GM23338 (cell line): ENCODE measurements around the gene DTL. TPM values are rescaled to one million over a fixed set of nuclear protein-coding genes. Genes with fewer than 3 reads are reported as not detected.

Source experiments
- ATAC-seq: fragments of 200-7000 bp; cut with Tn5 transposase; 3 replicates; pipeline ENCODE4 v1.9.1; 2020
- DNase-seq: peaks from one replicate; pipeline ENCODE4 v3.0.0-alpha.2; 2015; ENCODE audit warnings: low spot score
- H2AFZ ChIP-seq: fragments of 200-600 bp; sonication (generic); 2 replicates; pipeline ENCODE4 v1.8.0; 2016; ENCODE audit warnings: antibody characterized with exemption, mild to moderate bottlenecking, moderate library complexity
- H3F3A ChIP-seq: fragments of 200-600 bp; sonication (generic); replicated peaks from 2 replicates; pipeline ENCODE4 v1.8.0; 2017; ENCODE audit warnings: antibody characterized with exemption, mixed run types, low read depth
- H3K27ac ChIP-seq: fragments of 200-600 bp; sonication (generic); 2 replicates; pipeline ENCODE4 v1.6.1; 2016; ENCODE audit warnings: low read depth
- H3K27me3 ChIP-seq: fragments of 200-600 bp; sonication (generic); 2 replicates; pipeline ENCODE4 v1.8.0; 2016; ENCODE audit warnings: mild to moderate bottlenecking, mixed run types, moderate library complexity; ENCODE audit not compliant: insufficient read depth
- H3K36me3 ChIP-seq: fragments of 200-600 bp; sonication (generic); 2 replicates; pipeline ENCODE4 v1.8.0; 2016; ENCODE audit warnings: mild to moderate bottlenecking; ENCODE audit not compliant: insufficient read depth
- H3K4me1 ChIP-seq: fragments of 200-600 bp; sonication (generic); 2 replicates; pipeline ENCODE4 v1.8.0; 2016; ENCODE audit warnings: mild to moderate bottlenecking, moderate library complexity; ENCODE audit not compliant: insufficient read depth
- H3K4me2 ChIP-seq: fragments of 200-600 bp; sonication (generic); 2 replicates; pipeline ENCODE4 v1.7.1; 2017; ENCODE audit warnings: mixed run types
- H3K4me3 ChIP-seq: fragments of 200-600 bp; sonication (generic); 2 replicates; pipeline ENCODE4 v1.6.1; 2016; ENCODE audit warnings: mixed run types
- H3K79me2 ChIP-seq: fragments of 200-600 bp; sonication (generic); replicated peaks from 2 replicates; pipeline ENCODE4 v1.8.0; 2017; ENCODE audit warnings: mild to moderate bottlenecking; ENCODE audit not compliant: insufficient read depth
- H3K9me2 ChIP-seq: fragments of 200-600 bp; sonication (generic); 2 replicates; pipeline ENCODE4 v1.8.0; 2017; ENCODE audit not compliant: insufficient read depth
- H4K20me1 ChIP-seq: fragments of 200-600 bp; sonication (generic); replicated peaks from 2 replicates; pipeline ENCODE4 v1.8.0; 2017; ENCODE audit warnings: mild to moderate bottlenecking; ENCODE audit not compliant: insufficient read depth
- H3K27ac Mint-ChIP-seq: 2 replicates; pipeline ENCODE4 v1.8.0; 2020; ENCODE audit warnings: inconsistent platforms, mild to moderate bottlenecking, moderate library complexity, mixed read lengths
- H3K27me3 Mint-ChIP-seq: 3 replicates; pipeline ENCODE4 v1.8.0; 2022; ENCODE audit warnings: low read depth, mild to moderate bottlenecking, moderate library complexity, mixed read lengths, inconsistent platforms; ENCODE audit not compliant: insufficient read depth, poor library complexity
- H3K36me3 Mint-ChIP-seq: 3 replicates; pipeline ENCODE4 v1.8.0; 2021; ENCODE audit warnings: low read depth, mild to moderate bottlenecking, inconsistent platforms, moderate library complexity, mixed read lengths
- H3K4me1 Mint-ChIP-seq: 3 replicates; pipeline ENCODE4 v1.8.0; 2020; ENCODE audit warnings: mild to moderate bottlenecking, inconsistent platforms, mixed read lengths
- H3K4me3 Mint-ChIP-seq: 3 replicates; pipeline ENCODE4 v1.8.0; 2021; ENCODE audit warnings: moderate library complexity, mild to moderate bottlenecking, inconsistent platforms, mixed read lengths
- H3K9me3 Mint-ChIP-seq: 3 replicates; pipeline ENCODE4 v1.8.0; 2020; ENCODE audit warnings: moderate library complexity, mild to moderate bottlenecking, inconsistent platforms, mixed read lengths
- CREB1 ChIP-seq: fragments of 250-450 bp; sonication (Bioruptor Pico); IDR thresholded peaks from 2 replicates; pipeline ENCODE4 v1.5.0; 2020; ENCODE audit warnings: low read depth, mild to moderate bottlenecking, moderate library complexity
- EZH2 ChIP-seq: fragments of 200-600 bp; sonication (generic); IDR thresholded peaks from one replicate; pipeline ENCODE4 v1.8.0; 2017; ENCODE audit warnings: antibody characterized with exemption, mild to moderate bottlenecking, low read depth; ENCODE audit not compliant: unreplicated experiment
- EZH2phosphoT487 ChIP-seq: fragments of 200-600 bp; sonication (generic); IDR thresholded peaks from one replicate; pipeline ENCODE4 v1.8.1; 2018; ENCODE audit warnings: antibody characterized with exemption; ENCODE audit not compliant: unreplicated experiment
- NANOG ChIP-seq: IDR thresholded peaks from 2 replicates; pipeline ENCODE4 v1.6.1; 2016; ENCODE audit warnings: antibody characterized with exemption, borderline replicate concordance
- POLR2AphosphoS5 ChIP-seq: IDR thresholded peaks from 2 replicates; pipeline ENCODE4 v1.6.1; 2016; ENCODE audit warnings: antibody characterized with exemption, low read depth
- STAT1 ChIP-seq: IDR thresholded peaks from one replicate; pipeline ENCODE4 v1.6.1; 2016; ENCODE audit warnings: antibody characterized with exemption; ENCODE audit not compliant: unreplicated experiment
- ZNF114 ChIP-seq: fragments of 250-450 bp; sonication (Bioruptor Pico); IDR thresholded peaks from 2 replicates; pipeline ENCODE4 v1.5.0; 2020; ENCODE audit warnings: mild to moderate bottlenecking, moderate library complexity
- ZNF331 ChIP-seq: fragments of 250-450 bp; sonication (Bioruptor Pico); IDR thresholded peaks from 2 replicates; pipeline ENCODE4 v1.5.0; 2020; ENCODE audit warnings: low read depth, mild to moderate bottlenecking, moderate library complexity
- ZNF462 ChIP-seq: fragments of 250-450 bp; sonication (Bioruptor Pico); IDR thresholded peaks from 2 replicates; pipeline ENCODE4 v1.5.0; 2020; ENCODE audit warnings: mild to moderate bottlenecking, moderate library complexity
- polyA plus RNA-seq: library from polyadenylated mRNA; unstranded; fragments of >200 nt; fragmentation: Nextera tagmentation; extraction: Ambion mirVana; gene quantifications from 2 replicates; pipeline ENCODE4 v1.2.1, GENCODE V29; 2016
- total RNA-seq: library from RNA; depleted of rRNA; stranded (reverse); fragments of >200 nt; shearing (Covaris generic); gene quantifications from 2 replicates; pipeline ENCODE4 v1.2.3, GENCODE V29; 2014
- TF ChIP-seq, protein P1 (sequence below): IDR thresholded peaks from 2 replicates; pipeline ENCODE4 v1.6.1; 2016; ENCODE audit warnings: antibody characterized with exemption
- TF ChIP-seq, protein P2 (sequence below): IDR thresholded peaks from one replicate; pipeline ENCODE4 v1.6.1; 2018; ENCODE audit warnings: antibody characterized with exemption; ENCODE audit not compliant: unreplicated experiment
- TF ChIP-seq, protein P3 (sequence below), 2 experiments: fragments of 200-600 bp in 1 of 2; sonication (generic) in 1 of 2; conservative IDR thresholded peaks; 2 replicates each; pipeline versions ENCODE4 v1.5.1 to v1.6.1; 2016 to 2017; ENCODE audit warnings: antibody characterized with exemption in 2 of 2, low read depth in 2 of 2, mild to moderate bottlenecking in 2 of 2, moderate library complexity in 1 of 2

DTL gene
- total and polyA plus RNA-seq, 2 experiments from 2014 or later, result 26.5 to 58.8 TPM

- Histone ChIP-seq H3K4me2 (no peak overlapping the region), H2AFZ (peak overlapping the region; percentile 32; the same call in 1 of the 2 replicates), H3K4me3 (no peak overlapping the region), H3F3A (no peaks in the 10 kb centered on the region), H3K9me2 (no peaks in the 10 kb centered on the region), H3K27me3 (no peaks in the 10 kb centered on the region), H3K4me1 (no peaks in the 10 kb centered on the region), H3K79me2 (no peaks in the 10 kb centered on the region), H3K27ac (no peak overlapping the region), H3K36me3 (no peaks in the 10 kb centered on the region), H4K20me1 (no peaks in the 10 kb centered on the region)
- Mint-ChIP-seq H3K27ac (peak overlapping the region; percentile 67; the same call in 1 of the 2 replicates), H3K4me1 (peaks cover 10% of the 10 kb centered on the region), H3K4me3 (no peak overlapping the region), H3K9me3 (peaks cover under 1% of the 10 kb centered on the region; the same call in 1 of the 3 replicates), H3K27me3 (peaks cover 2% of the 10 kb centered on the region), H3K36me3 (no peaks in the 10 kb centered on the region)
- TF ChIP-seq STAT1 (no peak), EZH2phosphoT487 (no peak), ZNF462 (CRISPR knock-in tag) (no peak), CREB1 (CRISPR knock-in tag) (no peak), POLR2AphosphoS5 (no peak), ZNF331 (CRISPR knock-in tag) (no peak), NANOG (no peak), EZH2 (no peak), ZNF114 (no peak)
- TF ChIP-seq, protein P1, sequence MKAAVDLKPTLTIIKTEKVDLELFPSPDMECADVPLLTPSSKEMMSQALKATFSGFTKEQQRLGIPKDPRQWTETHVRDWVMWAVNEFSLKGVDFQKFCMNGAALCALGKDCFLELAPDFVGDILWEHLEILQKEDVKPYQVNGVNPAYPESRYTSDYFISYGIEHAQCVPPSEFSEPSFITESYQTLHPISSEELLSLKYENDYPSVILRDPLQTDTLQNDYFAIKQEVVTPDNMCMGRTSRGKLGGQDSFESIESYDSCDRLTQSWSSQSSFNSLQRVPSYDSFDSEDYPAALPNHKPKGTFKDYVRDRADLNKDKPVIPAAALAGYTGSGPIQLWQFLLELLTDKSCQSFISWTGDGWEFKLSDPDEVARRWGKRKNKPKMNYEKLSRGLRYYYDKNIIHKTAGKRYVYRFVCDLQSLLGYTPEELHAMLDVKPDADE, result no peak
- TF ChIP-seq, protein P2, sequence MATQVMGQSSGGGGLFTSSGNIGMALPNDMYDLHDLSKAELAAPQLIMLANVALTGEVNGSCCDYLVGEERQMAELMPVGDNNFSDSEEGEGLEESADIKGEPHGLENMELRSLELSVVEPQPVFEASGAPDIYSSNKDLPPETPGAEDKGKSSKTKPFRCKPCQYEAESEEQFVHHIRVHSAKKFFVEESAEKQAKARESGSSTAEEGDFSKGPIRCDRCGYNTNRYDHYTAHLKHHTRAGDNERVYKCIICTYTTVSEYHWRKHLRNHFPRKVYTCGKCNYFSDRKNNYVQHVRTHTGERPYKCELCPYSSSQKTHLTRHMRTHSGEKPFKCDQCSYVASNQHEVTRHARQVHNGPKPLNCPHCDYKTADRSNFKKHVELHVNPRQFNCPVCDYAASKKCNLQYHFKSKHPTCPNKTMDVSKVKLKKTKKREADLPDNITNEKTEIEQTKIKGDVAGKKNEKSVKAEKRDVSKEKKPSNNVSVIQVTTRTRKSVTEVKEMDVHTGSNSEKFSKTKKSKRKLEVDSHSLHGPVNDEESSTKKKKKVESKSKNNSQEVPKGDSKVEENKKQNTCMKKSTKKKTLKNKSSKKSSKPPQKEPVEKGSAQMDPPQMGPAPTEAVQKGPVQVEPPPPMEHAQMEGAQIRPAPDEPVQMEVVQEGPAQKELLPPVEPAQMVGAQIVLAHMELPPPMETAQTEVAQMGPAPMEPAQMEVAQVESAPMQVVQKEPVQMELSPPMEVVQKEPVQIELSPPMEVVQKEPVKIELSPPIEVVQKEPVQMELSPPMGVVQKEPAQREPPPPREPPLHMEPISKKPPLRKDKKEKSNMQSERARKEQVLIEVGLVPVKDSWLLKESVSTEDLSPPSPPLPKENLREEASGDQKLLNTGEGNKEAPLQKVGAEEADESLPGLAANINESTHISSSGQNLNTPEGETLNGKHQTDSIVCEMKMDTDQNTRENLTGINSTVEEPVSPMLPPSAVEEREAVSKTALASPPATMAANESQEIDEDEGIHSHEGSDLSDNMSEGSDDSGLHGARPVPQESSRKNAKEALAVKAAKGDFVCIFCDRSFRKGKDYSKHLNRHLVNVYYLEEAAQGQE, result no peak
- TF ChIP-seq, protein P3, sequence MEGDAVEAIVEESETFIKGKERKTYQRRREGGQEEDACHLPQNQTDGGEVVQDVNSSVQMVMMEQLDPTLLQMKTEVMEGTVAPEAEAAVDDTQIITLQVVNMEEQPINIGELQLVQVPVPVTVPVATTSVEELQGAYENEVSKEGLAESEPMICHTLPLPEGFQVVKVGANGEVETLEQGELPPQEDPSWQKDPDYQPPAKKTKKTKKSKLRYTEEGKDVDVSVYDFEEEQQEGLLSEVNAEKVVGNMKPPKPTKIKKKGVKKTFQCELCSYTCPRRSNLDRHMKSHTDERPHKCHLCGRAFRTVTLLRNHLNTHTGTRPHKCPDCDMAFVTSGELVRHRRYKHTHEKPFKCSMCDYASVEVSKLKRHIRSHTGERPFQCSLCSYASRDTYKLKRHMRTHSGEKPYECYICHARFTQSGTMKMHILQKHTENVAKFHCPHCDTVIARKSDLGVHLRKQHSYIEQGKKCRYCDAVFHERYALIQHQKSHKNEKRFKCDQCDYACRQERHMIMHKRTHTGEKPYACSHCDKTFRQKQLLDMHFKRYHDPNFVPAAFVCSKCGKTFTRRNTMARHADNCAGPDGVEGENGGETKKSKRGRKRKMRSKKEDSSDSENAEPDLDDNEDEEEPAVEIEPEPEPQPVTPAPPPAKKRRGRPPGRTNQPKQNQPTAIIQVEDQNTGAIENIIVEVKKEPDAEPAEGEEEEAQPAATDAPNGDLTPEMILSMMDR (conservative IDR thresholded peaks at IDR 0.05; ENCODE audit: low read depth in 2 of 2), result no peak
- DNase-seq (no peak), ATAC-seq (peak; percentile 68)
Observed at GRCh38 chr1:212147581-212148033, 112.1 kb downstream of the DTL start.
